IMR-90 (cell line): Measurements from ENCODE around the gene TIE1. TPM values are rescaled to one million over a fixed set of nuclear protein-coding genes. Genes with fewer than 3 reads are reported as not detected.

Experiments
- ATAC-seq: fragments of 200-7000 bp; cut with Tn5 transposase; 2 replicates; pipeline ENCODE4 v1.9.1; 2020; ENCODE audit warnings: low read depth, mild to moderate bottlenecking, moderate library complexity
- BruUV-seq: library from RNA; stranded (reverse); fragments of 400-500 nt; replicated peaks from 2 replicates; lab custom pipeline; 2021; lab: Mats Ljungman, UMichigan
- CTCF ChIA-PET: fragments of 300-600 bp; formaldehyde crosslinking; extraction: SDS; loops from one replicate; lab custom pipeline; 2021; ENCODE audit warnings: antibody characterized with exemption; lab: Yijun Ruan, JAX
- POLR2A ChIA-PET: fragments of 300-600 bp; sonication (Branson Sonifier 250); formaldehyde crosslinking; loops from one replicate; lab custom pipeline; 2022; ENCODE audit warnings: antibody characterized with exemption; ENCODE audit not compliant: unreplicated experiment; lab: Charles Lee
- DNase-seq: peaks from one replicate; pipeline ENCODE4 v3.0.0; 2013
- H2AFZ ChIP-seq: replicated peaks from 2 replicates; pipeline ENCODE3; 2013; ENCODE audit warnings: low read length, mild to moderate bottlenecking; ENCODE audit not compliant: poor library complexity
- H2AK5ac ChIP-seq: 2 replicates; pipeline ENCODE4 v1.6.1; 2013; ENCODE audit warnings: low read depth, low read length, inconsistent platforms
- H2AK9ac ChIP-seq: replicated peaks from 2 replicates; pipeline ENCODE3; 2013; ENCODE audit warnings: mild to moderate bottlenecking, low read depth, low read length, moderate library complexity; ENCODE audit not compliant: poor library complexity
- H2BK120ac ChIP-seq: 2 replicates; pipeline ENCODE4 v1.6.1; 2013; ENCODE audit warnings: low read depth, low read length, inconsistent platforms
- H2BK15ac ChIP-seq: 3 replicates; pipeline ENCODE4 v1.6.1; 2013; ENCODE audit warnings: low read depth, low read length, inconsistent platforms
- H2BK20ac ChIP-seq: 2 replicates; pipeline ENCODE4 v1.6.1; 2013; ENCODE audit warnings: low read depth, mild to moderate bottlenecking, inconsistent platforms, low read length, moderate library complexity
- H2BK5ac ChIP-seq: 2 replicates; pipeline ENCODE4 v1.6.1; 2013; ENCODE audit warnings: mild to moderate bottlenecking, low read depth, low read length, inconsistent platforms; ENCODE audit not compliant: poor library complexity, severe bottlenecking
- H3K14ac ChIP-seq: replicated peaks from 2 replicates; pipeline ENCODE4 v1.6.1; 2013; ENCODE audit warnings: low read depth, low read length, inconsistent platforms
- H3K18ac ChIP-seq: 2 replicates; pipeline ENCODE4 v1.6.1; 2013; ENCODE audit warnings: low read depth, low read length, control low read depth
- H3K23ac ChIP-seq: 2 replicates; pipeline ENCODE4 v1.6.1; 2013; ENCODE audit warnings: low read depth, low read length, inconsistent platforms
- H3K27ac ChIP-seq: 2 replicates; pipeline ENCODE4 v1.5.1; 2013; ENCODE audit warnings: mild to moderate bottlenecking, control low read depth, low read length; ENCODE audit not compliant: insufficient read depth
- H3K27me3 ChIP-seq: 2 replicates; pipeline ENCODE4 v1.6.1; 2013; ENCODE audit warnings: low read length; ENCODE audit not compliant: control insufficient read depth, insufficient read depth
- H3K36me3 ChIP-seq: 2 replicates; pipeline ENCODE4 v1.6.1; 2013; ENCODE audit warnings: low read length, mixed read lengths; ENCODE audit not compliant: control insufficient read depth, insufficient read depth
- H3K4ac ChIP-seq: 2 replicates; pipeline ENCODE4 v1.6.1; 2013; ENCODE audit warnings: low read depth, low read length, inconsistent platforms
- H3K4me1 ChIP-seq: 2 replicates; pipeline ENCODE4 v1.6.1; 2013; ENCODE audit warnings: low read length, mixed read lengths; ENCODE audit not compliant: control insufficient read depth, insufficient read depth
- H3K4me2 ChIP-seq: 2 replicates; pipeline ENCODE4 v1.6.1; 2013; ENCODE audit warnings: low read depth, mild to moderate bottlenecking, control low read depth, low read length, moderate library complexity
- H3K4me3 ChIP-seq: 2 replicates; pipeline ENCODE4 v1.5.1; 2013; ENCODE audit warnings: low read depth, mild to moderate bottlenecking, control low read depth, low read length, moderate library complexity; ENCODE audit not compliant: insufficient read depth
- H3K56ac ChIP-seq: 2 replicates; pipeline ENCODE4 v1.6.1; 2013; ENCODE audit warnings: low read length, inconsistent platforms; ENCODE audit not compliant: insufficient read depth; ENCODE audit errors: extremely low read depth
- H3K79me1 ChIP-seq, 2 experiments: 2 replicates each; pipeline ENCODE4 v1.6.1; 2013; ENCODE audit warnings: low read length in 2 of 2, inconsistent platforms in 1 of 2, low read depth in 1 of 2
- H3K9ac ChIP-seq: 2 replicates; pipeline ENCODE4 v1.6.1; 2013; ENCODE audit warnings: low read depth, low read length, control low read depth
- H3K9me1 ChIP-seq: 2 replicates; pipeline ENCODE4 v1.6.1; 2013; ENCODE audit warnings: low read length, inconsistent platforms; ENCODE audit not compliant: insufficient read depth
- H3K9me3 ChIP-seq: 2 replicates; pipeline ENCODE4 v1.6.1; 2013; ENCODE audit warnings: low read length; ENCODE audit not compliant: control insufficient read depth, insufficient read depth
- H4K20me1 ChIP-seq: 2 replicates; pipeline ENCODE4 v1.6.1; 2013; ENCODE audit warnings: low read length, inconsistent platforms; ENCODE audit not compliant: insufficient read depth
- H4K5ac ChIP-seq: 2 replicates; pipeline ENCODE4 v1.6.1; 2013; ENCODE audit warnings: mild to moderate bottlenecking, low read depth, low read length, control low read depth
- H4K8ac ChIP-seq, 2 experiments: 2 replicates each; pipeline ENCODE4 v1.6.1; 2013; ENCODE audit warnings: low read depth in 2 of 2, low read length in 2 of 2, control low read depth in 1 of 2, inconsistent platforms in 1 of 2
- H4K91ac ChIP-seq: 2 replicates; pipeline ENCODE4 v1.6.1; 2013; ENCODE audit warnings: low read depth, low read length, inconsistent platforms; ENCODE audit not compliant: insufficient read depth
- BHLHE40 ChIP-seq: fragments of 150-350 bp; IDR thresholded peaks from 2 replicates; pipeline ENCODE4 v1.6.1; 2016; ENCODE audit warnings: mild to moderate bottlenecking, low read depth, low read length
- CEBPB ChIP-seq: IDR thresholded peaks from 2 replicates; pipeline ENCODE4 v1.6.1; 2012; ENCODE audit warnings: low read depth, low read length, improper control_type of control experiment
- CHD1 ChIP-seq: IDR thresholded peaks from 2 replicates; pipeline ENCODE4 v1.6.1; 2012; ENCODE audit warnings: low read depth, low read length, improper control_type of control experiment
- MAFK ChIP-seq: IDR thresholded peaks from 2 replicates; pipeline ENCODE4 v1.6.1; 2012; ENCODE audit warnings: low read depth, low read length, improper control_type of control experiment
- MAZ ChIP-seq: IDR thresholded peaks from 2 replicates; pipeline ENCODE4 v1.6.1; 2012; ENCODE audit warnings: low read depth, mild to moderate bottlenecking, low read length, improper control_type of control experiment, moderate library complexity, borderline replicate concordance
- MXI1 ChIP-seq: IDR thresholded peaks from 2 replicates; pipeline ENCODE4 v1.6.1; 2012; ENCODE audit warnings: low read depth, mild to moderate bottlenecking, low read length, moderate library complexity, borderline replicate concordance
- NFE2L2 ChIP-seq: fragments of 150-350 bp; IDR thresholded peaks from 2 replicates; pipeline ENCODE4 v1.6.1; 2016; ENCODE audit warnings: low read depth, mild to moderate bottlenecking, low read length
- POLR2A ChIP-seq: IDR thresholded peaks from 2 replicates; pipeline ENCODE4 v1.6.1; 2012; ENCODE audit warnings: mild to moderate bottlenecking, low read depth, low read length
- RAD21 ChIP-seq: IDR thresholded peaks from 2 replicates; pipeline ENCODE4 v1.6.1; 2012; ENCODE audit warnings: low read length, improper control_type of control experiment
- RCOR1 ChIP-seq: IDR thresholded peaks from 2 replicates; pipeline ENCODE4 v1.6.1; 2012; ENCODE audit warnings: mild to moderate bottlenecking, low read length, improper control_type of control experiment; ENCODE audit not compliant: insufficient replicate concordance
- RFX5 ChIP-seq: IDR thresholded peaks from 2 replicates; pipeline ENCODE4 v1.8.0; 2012; ENCODE audit warnings: low read depth, mild to moderate bottlenecking, low read length, moderate library complexity
- SMC3 ChIP-seq: fragments of 150-350 bp; IDR thresholded peaks from 2 replicates; pipeline ENCODE4 v1.6.1; 2016; ENCODE audit warnings: low read depth, mild to moderate bottlenecking, antibody characterized with exemption, low read length, moderate library complexity
- USF2 ChIP-seq: fragments of 150-350 bp; IDR thresholded peaks from 2 replicates; pipeline ENCODE4 v1.6.1; 2017; ENCODE audit warnings: mild to moderate bottlenecking, antibody characterized with exemption, low read length, low read depth
- WGBS, 2 experiments: methylation state at CpG; one replicate each; pipeline versions ENCODE4 v1.1.5 to v1.1.7; 2013; ENCODE audit warnings: missing lambda C conversion rate in 2 of 2; ENCODE audit not compliant: insufficient read length in 1 of 2; ENCODE audit errors: extremely low coverage in 2 of 2; 5-methylcytosine and 5-hydroxymethylcytosine counted together
- dilution Hi-C: fragments of 300-500 bp; cut with HindIII; formaldehyde crosslinking; loops from one replicate; pipeline ENCODE4 v1.14.3; 2018; ENCODE audit warnings: low sequenced_read_pairs; ENCODE audit not compliant: unreplicated experiment
- in situ Hi-C: fragments of 300-500 bp; cut with MboI; formaldehyde crosslinking; loops from 3 replicates; pipeline ENCODE4 v1.14.3; 2019; ENCODE audit warnings: low sequenced_read_pairs, inconsistent platforms, mixed read lengths
- intact Hi-C: fragments of 100-400 bp; cut with micrococcal nuclease; formaldehyde crosslinking; loops from 2 replicates; pipeline ENCODE4 v1.10.0; 2022
- polyA plus RNA-seq, 3 experiments: library from polyadenylated mRNA; depleted of rRNA; stranded (reverse); fragments of >200 nt; gene quantifications; 2 replicates each; pipeline ENCODE4 v1.2.3, GENCODE V29; 2012; ENCODE audit warnings: low replicate concordance in 1 of 3
- total RNA-seq: library from RNA; depleted of rRNA; stranded (reverse); fragments of >200 nt; gene quantifications from 2 replicates; pipeline ENCODE4 v1.2.3, GENCODE V29; 2012
- TF ChIP-seq, protein P1 (sequence below): fragments of 150-350 bp; IDR thresholded peaks from 2 replicates; pipeline ENCODE4 v1.6.1; 2016; ENCODE audit warnings: low read depth, mild to moderate bottlenecking, low read length, moderate library complexity, borderline replicate concordance
- TF ChIP-seq, protein P2 (sequence below): conservative IDR thresholded peaks from 2 replicates; pipeline ENCODE4 v1.5.1; 2012; ENCODE audit warnings: mild to moderate bottlenecking, low read depth, low read length, improper control_type of control experiment

Gene TIE1
- total and polyA plus RNA-seq, 2 of the 4 experiments (the other 2 are of a cell fraction): 2.3 to 7.5 TPM

DNA sequence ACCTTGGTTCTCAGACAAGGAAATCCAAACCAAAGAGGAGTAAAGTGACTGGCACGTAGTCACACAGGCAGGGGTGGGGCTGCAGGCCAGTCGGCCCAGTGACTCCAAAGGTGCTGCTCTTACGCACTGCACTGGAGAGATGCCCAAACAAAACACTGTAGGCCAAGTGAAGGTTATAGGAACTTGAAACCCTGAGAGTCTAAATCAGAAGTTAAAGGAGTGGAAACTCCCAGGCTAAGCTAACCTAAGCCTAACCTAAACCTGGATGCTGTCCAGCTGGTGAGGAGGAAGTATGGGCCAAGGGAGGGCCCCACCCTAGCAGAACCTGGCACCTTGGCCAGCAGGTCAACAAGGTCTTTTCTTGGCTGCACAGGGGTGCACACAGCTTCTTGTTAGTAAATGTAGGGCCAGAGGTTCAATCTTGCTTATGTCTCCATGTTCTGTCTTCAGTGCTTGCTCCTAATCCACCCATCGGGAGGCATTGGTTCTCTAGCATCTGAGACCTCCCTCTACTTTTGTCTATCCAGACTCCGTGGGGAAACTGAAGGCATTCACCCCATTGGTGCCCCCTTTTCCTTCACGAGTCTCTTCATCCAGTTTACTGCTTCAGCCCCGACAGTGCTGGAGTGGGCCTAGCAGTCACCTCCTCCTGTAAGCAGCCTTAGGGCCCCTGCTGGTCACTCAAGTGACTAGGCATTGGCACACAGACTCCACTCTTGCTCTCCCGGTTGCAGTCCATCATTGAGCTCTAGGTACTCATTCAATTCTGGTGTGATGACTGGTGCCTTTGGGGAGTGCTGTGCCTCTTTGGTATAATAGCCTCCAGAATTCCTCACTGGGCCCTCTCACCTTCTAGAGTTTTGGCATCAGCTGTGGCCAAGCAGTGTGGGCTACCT, 43.9 kb upstream of the TIE1 start:
- DNase-seq (no peak), ATAC-seq (no peak)
- intact Hi-C loops (no loop called here), in situ Hi-C loops (no loop called here), dilution Hi-C loops (no loop called here)
- Histone ChIP-seq H4K91ac (no peak overlapping the region), H3K9me1 (no peaks in the 10 kb centered on the region), H3K9ac (no peak overlapping the region), H3K18ac (no peak overlapping the region), H3K36me3 (no peaks in the 10 kb centered on the region), H2BK20ac (no peak overlapping the region), H4K5ac (no peak overlapping the region), H4K8ac (no peak overlapping the region), H2BK120ac (no peak overlapping the region), H3K4ac (no peak overlapping the region), H3K79me1 (no peaks in the 10 kb centered on the region), H2BK5ac (no peak overlapping the region), H2AK9ac (peak overlapping the region; percentile 42), H2BK15ac (no peak overlapping the region), H3K4me1 (no peaks in the 10 kb centered on the region), H3K56ac (no peak overlapping the region), H3K27me3 (peaks cover 38% of the 10 kb centered on the region), H4K20me1 (no peaks in the 10 kb centered on the region), H2AK5ac (no peak overlapping the region; the same call in 1 of the 2 replicates), H3K14ac (no peak overlapping the region), H3K4me3 (no peak overlapping the region), H3K27ac (no peak overlapping the region), H3K4me2 (no peak overlapping the region), H3K23ac (no peak overlapping the region), H3K9me3 (peaks cover 7% of the 10 kb centered on the region; the same call in 1 of the 2 replicates), H2AFZ (no peak overlapping the region)
- BruUV-seq: no TSS peak
- ChIA-PET CTCF (no interaction called here), POLR2A (no interaction called here)
- 80% methylated on average over 2 of the region's 8 CpGs; no CpG with 5 or more reads in 1 of the 2 experiments for WGBS, 2 experiments
- TF ChIP-seq BHLHE40 (no peak), POLR2A (no peak), CHD1 (no peak), RAD21 (no peak), CEBPB (no peak), MAFK (no peak), RFX5 (no peak), SMC3 (no peak), RCOR1 (no peak), MAZ (no peak), NFE2L2 (no peak), MXI1 (no peak), USF2 (no peak)
- TF ChIP-seq, protein P1, sequence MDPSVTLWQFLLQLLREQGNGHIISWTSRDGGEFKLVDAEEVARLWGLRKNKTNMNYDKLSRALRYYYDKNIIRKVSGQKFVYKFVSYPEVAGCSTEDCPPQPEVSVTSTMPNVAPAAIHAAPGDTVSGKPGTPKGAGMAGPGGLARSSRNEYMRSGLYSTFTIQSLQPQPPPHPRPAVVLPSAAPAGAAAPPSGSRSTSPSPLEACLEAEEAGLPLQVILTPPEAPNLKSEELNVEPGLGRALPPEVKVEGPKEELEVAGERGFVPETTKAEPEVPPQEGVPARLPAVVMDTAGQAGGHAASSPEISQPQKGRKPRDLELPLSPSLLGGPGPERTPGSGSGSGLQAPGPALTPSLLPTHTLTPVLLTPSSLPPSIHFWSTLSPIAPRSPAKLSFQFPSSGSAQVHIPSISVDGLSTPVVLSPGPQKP: no peak
- TF ChIP-seq, protein P2, sequence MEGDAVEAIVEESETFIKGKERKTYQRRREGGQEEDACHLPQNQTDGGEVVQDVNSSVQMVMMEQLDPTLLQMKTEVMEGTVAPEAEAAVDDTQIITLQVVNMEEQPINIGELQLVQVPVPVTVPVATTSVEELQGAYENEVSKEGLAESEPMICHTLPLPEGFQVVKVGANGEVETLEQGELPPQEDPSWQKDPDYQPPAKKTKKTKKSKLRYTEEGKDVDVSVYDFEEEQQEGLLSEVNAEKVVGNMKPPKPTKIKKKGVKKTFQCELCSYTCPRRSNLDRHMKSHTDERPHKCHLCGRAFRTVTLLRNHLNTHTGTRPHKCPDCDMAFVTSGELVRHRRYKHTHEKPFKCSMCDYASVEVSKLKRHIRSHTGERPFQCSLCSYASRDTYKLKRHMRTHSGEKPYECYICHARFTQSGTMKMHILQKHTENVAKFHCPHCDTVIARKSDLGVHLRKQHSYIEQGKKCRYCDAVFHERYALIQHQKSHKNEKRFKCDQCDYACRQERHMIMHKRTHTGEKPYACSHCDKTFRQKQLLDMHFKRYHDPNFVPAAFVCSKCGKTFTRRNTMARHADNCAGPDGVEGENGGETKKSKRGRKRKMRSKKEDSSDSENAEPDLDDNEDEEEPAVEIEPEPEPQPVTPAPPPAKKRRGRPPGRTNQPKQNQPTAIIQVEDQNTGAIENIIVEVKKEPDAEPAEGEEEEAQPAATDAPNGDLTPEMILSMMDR: no peak
